Hepatocyte (in vitro differentiated cells): ENCODE results near the gene HMGN4. TPM values are rescaled to one million over a fixed set of nuclear protein-coding genes. Genes with fewer than 3 reads are reported as not detected.

Experiments
- DNase-seq: peaks from one replicate; pipeline ENCODE4 v3.0.0-alpha.2; 2016; ENCODE audit warnings: low spot score
- H2AFZ ChIP-seq: fragments of 200-600 bp; sonication (generic); 2 replicates; pipeline ENCODE4 v1.6.0; 2016; ENCODE audit warnings: antibody characterized with exemption, mild to moderate bottlenecking
- H3K27ac ChIP-seq: fragments of 200-600 bp; sonication (generic); 2 replicates; pipeline ENCODE4 v1.5.1; 2016; ENCODE audit warnings: mild to moderate bottlenecking
- H3K27me3 ChIP-seq: fragments of 200-600 bp; sonication (generic); 2 replicates; pipeline ENCODE4 v1.6.1; 2016
- H3K36me3 ChIP-seq: fragments of 200-600 bp; sonication (generic); replicated peaks from 2 replicates; pipeline ENCODE4 v1.5.1; 2016; ENCODE audit warnings: low read depth; ENCODE audit not compliant: insufficient read depth
- H3K4me1 ChIP-seq: fragments of 200-600 bp; sonication (generic); 2 replicates; pipeline ENCODE4 v1.5.1; 2016; ENCODE audit warnings: mild to moderate bottlenecking, moderate library complexity; ENCODE audit not compliant: insufficient read depth
- H3K4me2 ChIP-seq: fragments of 200-600 bp; sonication (generic); 2 replicates; pipeline ENCODE4 v1.6.0; 2016
- H3K4me3 ChIP-seq: fragments of 200-600 bp; sonication (generic); 2 replicates; pipeline ENCODE4 v1.5.1; 2016; ENCODE audit warnings: mild to moderate bottlenecking
- H3K79me2 ChIP-seq: fragments of 200-600 bp; sonication (generic); 2 replicates; pipeline ENCODE4 v1.6.0; 2017; ENCODE audit warnings: mild to moderate bottlenecking
- H3K9me2 ChIP-seq: fragments of 200-600 bp; sonication (generic); replicated peaks from 2 replicates; pipeline ENCODE4 v1.6.0; 2017; ENCODE audit warnings: mild to moderate bottlenecking; ENCODE audit not compliant: insufficient read depth
- H3K9me3 ChIP-seq: fragments of 200-600 bp; sonication (generic); 2 replicates; pipeline ENCODE4 v1.5.1; 2016; ENCODE audit warnings: low read depth, mild to moderate bottlenecking
- H4K20me1 ChIP-seq: fragments of 200-600 bp; sonication (generic); 2 replicates; pipeline ENCODE4 v1.6.0; 2016; ENCODE audit warnings: mild to moderate bottlenecking; ENCODE audit not compliant: insufficient read depth, poor library complexity, severe bottlenecking
- EZH2 ChIP-seq: fragments of 200-600 bp; sonication (generic); IDR thresholded peaks from 2 replicates; pipeline ENCODE4 v1.6.1; 2016; ENCODE audit warnings: antibody characterized with exemption, mild to moderate bottlenecking, borderline replicate concordance
- EZH2phosphoT487 ChIP-seq: fragments of 200-600 bp; sonication (generic); IDR thresholded peaks from one replicate; pipeline ENCODE4 v1.6.1; 2018; ENCODE audit warnings: antibody characterized with exemption, mild to moderate bottlenecking, low read depth, moderate library complexity; ENCODE audit not compliant: unreplicated experiment, severe bottlenecking
- WGBS: methylation state at CpG from one replicate; pipeline ENCODE4 v1.1.6; 2016; ENCODE audit warnings: low lambda C conversion rate; ENCODE audit errors: missing lambda C conversion rate; 5-methylcytosine and 5-hydroxymethylcytosine counted together
- polyA plus RNA-seq: library from polyadenylated mRNA; unstranded; fragments of >200 nt; fragmentation: Nextera tagmentation; extraction: Ambion mirVana; gene quantifications from 2 replicates; pipeline ENCODE4 v1.2.1, GENCODE V29; 2016
- total RNA-seq: library from RNA; depleted of rRNA; stranded (reverse); fragments of >200 nt; gene quantifications from 2 replicates; pipeline ENCODE4 v1.2.3, GENCODE V29; 2014
- TF ChIP-seq, protein P1 (sequence below): fragments of 200-600 bp; sonication (generic); IDR thresholded peaks from 2 replicates; pipeline ENCODE4 v1.5.1; 2016; ENCODE audit warnings: antibody characterized with exemption, mild to moderate bottlenecking; ENCODE audit not compliant: poor library complexity

HMGN4 gene
- total and polyA plus RNA-seq, 2 experiments from 2014 or later, result 41.2 to 53.5 TPM

DNA sequence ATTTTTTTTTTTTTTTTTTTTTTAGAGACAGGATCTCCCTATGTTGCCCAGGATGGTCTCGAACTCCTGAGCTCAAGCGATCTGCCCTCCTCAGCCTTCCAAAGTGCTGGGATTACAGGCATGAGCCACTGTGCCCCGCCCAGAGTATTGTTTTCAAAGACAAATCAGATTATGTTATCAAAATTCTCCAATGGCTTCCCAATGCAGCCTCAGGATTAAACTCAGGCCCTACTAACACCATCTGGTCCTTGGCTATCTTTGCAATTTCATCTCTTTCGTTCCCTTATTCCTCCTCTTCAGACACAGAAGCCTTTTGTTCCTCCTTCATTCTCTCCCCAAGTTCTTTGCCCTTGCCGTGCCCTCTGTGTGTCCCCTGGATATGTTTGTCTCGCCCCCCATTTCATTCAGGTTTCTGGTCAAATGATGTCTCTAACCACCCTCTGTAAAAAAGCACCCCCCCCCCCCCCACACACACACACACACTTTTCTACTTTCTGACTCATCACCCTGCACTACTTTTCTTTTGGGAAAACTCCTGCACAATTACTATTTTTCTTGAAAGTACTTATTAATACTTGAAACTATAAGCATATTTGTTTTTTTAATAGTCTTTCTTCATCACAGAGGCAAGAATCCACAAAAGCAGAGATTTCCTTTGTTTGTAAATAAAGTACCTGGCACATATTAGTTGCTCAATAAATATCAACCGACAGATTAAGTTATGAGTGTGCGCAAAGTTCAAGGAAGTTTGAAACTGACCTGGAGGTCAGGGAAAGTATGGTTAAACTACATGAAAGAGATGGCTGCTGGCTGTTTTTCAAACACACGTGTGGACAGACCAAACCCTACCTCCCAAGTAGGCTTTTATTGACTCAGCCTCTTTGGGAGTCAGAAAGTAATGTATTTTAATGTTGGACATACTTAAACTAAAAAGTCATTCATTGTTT is 21.4 kb upstream of the HMGN4 start:
- 82% methylated on average over 9 of the region's 9 CpGs for WGBS

GRCh38 chr6:26519359-26519758 is 18.8 kb upstream of the HMGN4 start:
- Histone ChIP-seq H3K36me3 (no peaks in the 10 kb centered on the region), H3K27me3 (no peaks in the 10 kb centered on the region), H3K9me2 (no peaks in the 10 kb centered on the region), H3K27ac (no peak overlapping the region), H3K4me1 (peaks cover 7% of the 10 kb centered on the region), H2AFZ (no peak overlapping the region), H4K20me1 (no peaks in the 10 kb centered on the region), H3K4me2 (no peak overlapping the region), H3K79me2 (peaks cover 11% of the 10 kb centered on the region), H3K4me3 (no peak overlapping the region), H3K9me3 (no peaks in the 10 kb centered on the region)
- WGBS, result 97% methylated on average over 2 of the region's 2 CpGs
- DNase-seq, result no peak
- TF ChIP-seq EZH2, result no peak
- TF ChIP-seq EZH2phosphoT487, result no peak
- TF ChIP-seq, protein P1, sequence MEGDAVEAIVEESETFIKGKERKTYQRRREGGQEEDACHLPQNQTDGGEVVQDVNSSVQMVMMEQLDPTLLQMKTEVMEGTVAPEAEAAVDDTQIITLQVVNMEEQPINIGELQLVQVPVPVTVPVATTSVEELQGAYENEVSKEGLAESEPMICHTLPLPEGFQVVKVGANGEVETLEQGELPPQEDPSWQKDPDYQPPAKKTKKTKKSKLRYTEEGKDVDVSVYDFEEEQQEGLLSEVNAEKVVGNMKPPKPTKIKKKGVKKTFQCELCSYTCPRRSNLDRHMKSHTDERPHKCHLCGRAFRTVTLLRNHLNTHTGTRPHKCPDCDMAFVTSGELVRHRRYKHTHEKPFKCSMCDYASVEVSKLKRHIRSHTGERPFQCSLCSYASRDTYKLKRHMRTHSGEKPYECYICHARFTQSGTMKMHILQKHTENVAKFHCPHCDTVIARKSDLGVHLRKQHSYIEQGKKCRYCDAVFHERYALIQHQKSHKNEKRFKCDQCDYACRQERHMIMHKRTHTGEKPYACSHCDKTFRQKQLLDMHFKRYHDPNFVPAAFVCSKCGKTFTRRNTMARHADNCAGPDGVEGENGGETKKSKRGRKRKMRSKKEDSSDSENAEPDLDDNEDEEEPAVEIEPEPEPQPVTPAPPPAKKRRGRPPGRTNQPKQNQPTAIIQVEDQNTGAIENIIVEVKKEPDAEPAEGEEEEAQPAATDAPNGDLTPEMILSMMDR, result no peak

More for the DNA sequence above, 21.4 kb upstream of the HMGN4 start:
- Histone ChIP-seq H3K4me2 (no peak overlapping the region), H3K79me2 (no peaks in the 10 kb centered on the region), H3K27ac (no peak overlapping the region), H3K9me2 (no peaks in the 10 kb centered on the region), H4K20me1 (no peaks in the 10 kb centered on the region), H3K4me3 (no peak overlapping the region), H3K27me3 (no peaks in the 10 kb centered on the region), H2AFZ (no peak overlapping the region), H3K4me1 (peaks cover 7% of the 10 kb centered on the region), H3K9me3 (no peaks in the 10 kb centered on the region), H3K36me3 (no peaks in the 10 kb centered on the region)
- TF ChIP-seq EZH2 (no peak), EZH2phosphoT487 (no peak)
- TF ChIP-seq, protein P1, result no peak
- DNase-seq, result no peak

- Histone ChIP-seq H3K4me2 (peak overlapping the region; percentile 74), H3K79me2 (peaks cover 14% of the 10 kb centered on the region), H3K4me1 (peaks cover 7% of the 10 kb centered on the region), H3K27me3 (no peaks in the 10 kb centered on the region), H3K36me3 (no peaks in the 10 kb centered on the region), H2AFZ (peak overlapping the region; percentile 77), H3K9me2 (no peaks in the 10 kb centered on the region), H3K27ac (peak overlapping the region; percentile 99), H4K20me1 (no peaks in the 10 kb centered on the region), H3K4me3 (peak overlapping the region; percentile 43), H3K9me3 (no peaks in the 10 kb centered on the region)
- no peak for DNase-seq
- WGBS, result 30% methylated on average over 11 of the region's 21 CpGs
- no peak for TF ChIP-seq EZH2
- TF ChIP-seq EZH2phosphoT487, result no peak
Observed at GRCh38 chr6:26520237-26520849, 17.8 kb upstream of the HMGN4 start.
